GM19240 (cell line): ENCODE results near the gene DET1.
"Not testable (repeated sequence)": the region's sequence is repeated elsewhere in the genome, so short reads cannot be mapped to it uniquely, and the experiment has no call there.

Experiments
- DNase-seq: peaks from one replicate; pipeline ENCODE4 v3.0.0; 2011; ENCODE audit warnings: low spot score; ENCODE audit not compliant: insufficient read length

Gene DET1

GRCh38 chr15:88498996-88499395 is 47.5 kb downstream of the DET1 start:
- no peak for DNase-seq

GRCh38 chr15:88497109-88497765 is 49.2 kb downstream of the DET1 start:
- no peak for DNase-seq

GRCh38 chr15:88493844-88494243 is 52.6 kb downstream of the DET1 start:
- DNase-seq, result no peak

DNA sequence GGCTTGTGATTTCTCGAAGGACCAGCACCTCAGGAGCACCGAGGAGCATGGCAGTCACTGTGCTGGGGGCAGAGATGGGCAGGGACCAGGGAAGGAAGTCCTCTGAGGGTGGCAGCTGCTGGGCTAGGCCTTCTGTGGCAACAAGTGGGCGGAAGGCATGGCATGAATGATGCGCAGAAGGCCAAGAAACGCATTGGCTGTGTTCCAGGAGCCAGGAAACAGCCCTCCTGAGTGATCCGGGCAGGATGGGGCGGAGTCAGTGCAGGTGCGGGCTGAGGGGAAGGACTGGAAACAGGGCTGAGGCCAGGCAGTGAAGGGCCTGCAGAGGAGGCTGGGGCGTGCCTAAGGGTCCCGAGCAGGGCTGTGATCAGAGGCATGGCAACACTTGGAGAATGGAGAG is 55.3 kb downstream of the DET1 start:
- no peak for DNase-seq

DNA sequence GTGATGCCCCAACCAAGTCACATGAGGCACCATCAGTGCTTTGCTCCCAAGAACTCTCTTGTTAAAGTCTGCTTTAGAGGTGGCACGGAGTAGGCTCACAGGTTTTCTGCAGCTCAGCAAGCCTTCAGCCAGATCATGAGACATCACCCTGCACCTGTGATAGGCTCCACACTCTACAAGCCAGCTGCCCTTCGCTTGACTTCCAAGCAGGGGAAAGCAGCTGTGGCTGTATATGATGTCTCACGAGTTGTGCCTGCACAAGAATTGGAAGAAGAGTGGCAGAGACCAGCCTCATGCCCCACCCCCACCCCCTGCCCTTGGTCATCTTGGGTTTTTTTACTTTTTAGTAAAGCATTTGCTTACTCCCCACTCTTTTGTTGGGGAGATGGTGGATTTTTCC is 56.4 kb downstream of the DET1 start:
- no peak for DNase-seq

- no peak for DNase-seq
These were observed 57.2 kb downstream of the DET1 start for GRCh38 chr15:88489321-88489720.

GRCh38 chr15:88487796-88488523 is 58.5 kb downstream of the DET1 start:
- no peak for DNase-seq

DNA sequence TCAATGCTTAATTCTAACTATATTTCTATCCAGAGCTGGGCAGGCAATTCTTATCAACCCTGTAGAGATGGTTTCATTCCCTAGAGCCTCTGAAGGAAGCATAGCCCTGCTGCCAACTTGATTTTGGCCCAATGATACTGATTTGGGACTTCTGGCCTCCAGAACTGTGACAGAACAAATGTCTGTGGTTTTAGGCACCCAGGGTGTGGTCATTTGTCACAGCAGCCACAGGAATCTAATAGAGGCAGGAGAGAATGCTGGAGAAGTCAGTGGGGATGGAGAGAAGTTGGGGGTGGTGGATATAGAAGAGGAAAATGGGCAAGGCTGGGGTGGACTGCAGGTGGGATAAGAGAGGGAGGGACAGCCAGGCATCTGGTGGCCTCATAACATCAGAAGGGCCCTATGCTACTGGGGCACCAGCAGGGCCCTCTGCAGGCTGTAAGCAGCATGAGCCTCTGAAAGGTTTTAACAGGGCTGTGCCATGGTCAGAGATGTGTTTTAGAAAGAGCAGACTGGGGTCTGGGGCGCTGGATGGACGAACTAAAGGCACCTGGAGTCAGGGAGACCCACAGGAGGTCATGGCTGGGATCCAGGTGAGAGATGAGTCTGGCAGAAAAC is 59.2 kb downstream of the DET1 start:
- DNase-seq, result no peak

DNA sequence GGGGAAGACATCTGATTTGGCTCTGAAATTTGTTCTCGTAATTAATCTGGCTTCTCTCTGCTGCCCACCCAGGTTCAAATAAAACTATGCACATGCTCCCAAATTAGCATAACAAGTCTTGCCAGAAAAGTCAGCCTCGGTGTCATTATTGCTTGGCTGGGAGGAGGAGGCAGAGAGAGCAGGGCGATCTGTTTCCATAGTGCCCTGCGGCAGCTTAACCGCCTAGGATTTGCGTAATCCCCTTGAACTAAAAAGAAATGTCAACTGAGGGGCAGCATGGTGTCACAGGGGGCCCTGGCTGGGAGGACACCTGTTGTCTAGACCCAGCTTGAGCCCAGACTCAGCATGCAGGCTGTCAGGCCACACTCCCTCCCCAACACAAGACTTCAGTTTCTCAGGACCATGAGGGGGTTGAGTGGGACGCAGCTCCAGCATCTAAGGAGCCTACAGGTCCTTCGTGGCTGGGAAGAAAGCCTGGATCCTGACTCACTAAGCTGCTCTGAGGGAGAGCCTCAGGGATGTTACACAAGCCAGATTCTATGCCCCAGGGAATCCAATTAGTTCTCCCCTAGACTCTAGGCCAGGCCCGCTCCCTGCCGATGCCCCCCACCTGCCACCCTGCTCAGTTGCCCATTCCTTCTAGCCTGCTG is 61.7 kb downstream of the DET1 start:
- no peak for DNase-seq

- DNase-seq, result no peak
These were observed 64.2 kb downstream of the DET1 start for GRCh38 chr15:88482263-88482662.

GRCh38 chr15:88480981-88481380 is 65.5 kb downstream of the DET1 start:
- no peak for DNase-seq

GRCh38 chr15:88479169-88479568 is 67.3 kb downstream of the DET1 start:
- DNase-seq, result no peak

DNA sequence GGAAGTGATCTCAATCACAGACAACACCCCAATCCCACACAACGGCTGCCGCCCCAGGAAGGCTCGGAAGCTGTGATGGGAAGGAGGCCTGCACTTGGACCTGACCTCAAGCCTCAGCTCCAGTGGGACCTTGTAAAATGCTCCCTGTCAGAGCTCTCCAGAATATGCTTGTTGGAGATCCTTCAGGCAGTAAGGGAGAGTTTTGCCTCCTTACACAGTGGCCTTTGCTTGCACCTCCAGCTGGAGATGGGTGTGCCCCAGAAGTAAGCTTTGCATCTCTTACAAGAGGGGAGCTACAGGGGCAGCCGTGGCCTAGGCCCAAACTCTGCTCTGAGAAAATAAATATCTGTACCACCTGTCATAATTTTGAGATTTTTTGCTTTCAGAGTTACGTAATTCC is 68.6 kb downstream of the DET1 start:
- no peak for DNase-seq

- DNase-seq, result no peak
These were observed 69.4 kb downstream of the DET1 start for GRCh38 chr15:88477126-88477525.

- DNase-seq, result no peak
These were observed 69.8 kb downstream of the DET1 start for GRCh38 chr15:88476635-88477060.

- not testable (repeated sequence) for DNase-seq
These were observed 72.7 kb downstream of the DET1 start for GRCh38 chr15:88473661-88474293.

DNA sequence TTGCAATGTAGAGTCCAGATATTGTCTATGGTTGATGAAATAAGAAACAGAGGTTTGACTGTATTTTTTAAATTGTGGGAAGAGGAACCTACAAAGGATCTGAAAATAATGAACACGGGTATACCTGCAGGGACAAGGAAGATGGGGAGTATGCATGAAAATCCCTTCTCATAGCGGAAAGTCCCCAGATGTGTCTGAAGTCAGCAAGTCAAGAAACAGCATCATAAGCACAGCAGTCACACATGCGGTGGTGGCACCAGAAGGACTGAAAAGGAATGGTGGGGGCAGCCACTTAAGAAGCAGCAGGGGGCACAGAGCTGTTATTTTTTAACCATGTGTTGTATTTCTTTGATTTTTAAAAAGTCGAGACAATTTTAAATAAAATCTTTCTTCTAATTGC is 74.3 kb downstream of the DET1 start:
- no peak for DNase-seq

- no peak for DNase-seq
These were observed 75.7 kb downstream of the DET1 start for GRCh38 chr15:88470625-88471372.

- DNase-seq, result no peak
These were observed 77.2 kb downstream of the DET1 start for GRCh38 chr15:88469321-88469720.

DNA sequence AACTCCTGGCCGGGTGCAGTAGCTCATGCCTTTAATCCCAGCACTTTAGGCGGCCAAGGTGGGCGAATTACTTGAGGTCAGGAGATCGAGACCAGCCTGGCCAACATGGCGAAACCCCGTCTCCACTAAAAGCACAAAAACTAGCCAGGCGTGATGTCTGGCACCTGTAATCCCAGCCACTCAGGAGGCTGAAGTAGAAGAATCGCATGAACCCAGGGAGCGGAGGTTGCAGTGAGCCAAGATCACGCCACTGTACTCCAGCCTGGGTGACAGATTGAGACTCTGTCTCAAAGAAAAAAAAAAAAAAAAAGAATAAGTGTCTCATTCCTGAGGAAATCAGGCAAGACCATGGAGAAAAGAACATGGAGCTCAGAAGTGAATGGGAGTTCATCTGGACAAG is 77.8 kb downstream of the DET1 start:
- DNase-seq, result not testable (repeated sequence)

GRCh38 chr15:88467935-88468528 is 78.4 kb downstream of the DET1 start:
- no peak for DNase-seq
